Lung (tissue), 12 donors: ENCODE measurements around the gene TPST2. TPM values are rescaled to one million over a fixed set of nuclear protein-coding genes. Genes with fewer than 3 reads are reported as not detected.

Experiments used
- ATAC-seq: fragments of 200-7000 bp; cut with Tn5 transposase; one replicate; pipeline ENCODE4 v1.9.1; 2020; ENCODE audit warnings: moderate number of reproducible peaks; ENCODE audit not compliant: insufficient read depth, low FRiP score
- DNase-seq, 3 donors: peaks; one replicate each; pipeline ENCODE4 v3.0.0-alpha.2; 2013 to 2017
- H3K27ac ChIP-seq, 2 donors: one replicate each; pipeline ENCODE4 v1.5.1; 2013; ENCODE audit warnings: mild to moderate bottlenecking in 2 of 2, moderate library complexity in 2 of 2, control low read depth in 1 of 2, inconsistent platforms in 1 of 2, low read depth in 1 of 2, low read length in 1 of 2
- H3K27me3 ChIP-seq, 3 donors: one replicate each; pipeline ENCODE4 v1.5.1; 2013; ENCODE audit warnings: low read length in 2 of 3; ENCODE audit not compliant: control insufficient read depth in 3 of 3, insufficient read depth in 3 of 3
- H3K36me3 ChIP-seq, 4 donors: one replicate each; pipeline ENCODE4 v1.5.1; 2013; ENCODE audit warnings: low read length in 4 of 4, mild to moderate bottlenecking in 1 of 4, moderate library complexity in 1 of 4; ENCODE audit not compliant: control insufficient read depth in 4 of 4, insufficient read depth in 4 of 4
- H3K4me1 ChIP-seq, 5 donors: one replicate each; pipeline ENCODE4 v1.5.1; 2013; ENCODE audit warnings: low read length in 5 of 5, mild to moderate bottlenecking in 2 of 5, moderate library complexity in 1 of 5; ENCODE audit not compliant: control insufficient read depth in 5 of 5, insufficient read depth in 5 of 5
- H3K4me3 ChIP-seq: one replicate; pipeline ENCODE4 v1.5.1; 2013; ENCODE audit warnings: mild to moderate bottlenecking, control low read depth, moderate library complexity
- H3K9ac ChIP-seq, 2 donors: one replicate each; pipeline ENCODE4 v1.5.1; 2013; ENCODE audit warnings: low read length in 2 of 2, control low read depth in 1 of 2; ENCODE audit not compliant: insufficient read depth in 1 of 2
- H3K9me3 ChIP-seq, 4 donors: one replicate each; pipeline ENCODE4 v1.5.1; 2013; ENCODE audit warnings: low read length in 3 of 4, mild to moderate bottlenecking in 1 of 4, moderate library complexity in 1 of 4; ENCODE audit not compliant: control insufficient read depth in 4 of 4, insufficient read depth in 3 of 4
- WGBS, 2 donors: extraction: QIAGEN DNeasy Blood & Tissue Kit; methylation state at CpG; one replicate each; pipeline ENCODE4 v1.1.7; 2013; 5-methylcytosine and 5-hydroxymethylcytosine counted together
- polyA plus RNA-seq, 2 donors: library from polyadenylated mRNA; stranded (reverse); fragments of 200-250 nt; gene quantifications; one replicate each; pipeline ENCODE4 v1.2.1, GENCODE V29; 2013
- total RNA-seq, 2 donors: library from RNA; depleted of rRNA in 1 of 2; stranded (reverse); fragments of >200 nt in 1 of 2; gene quantifications; one replicate each; pipeline ENCODE4 v1.2.1, GENCODE V29; 2014 to 2021
- TF ChIP-seq, protein P1 (sequence below): IDR thresholded peaks from 2 replicates; pipeline ENCODE4 v1.5.1; 2012; ENCODE audit warnings: mild to moderate bottlenecking; ENCODE audit errors: control extremely low read depth, extremely low read depth
- donor health status: control.
- donor health status: control.
- donor health status: Bipolar disorder and iron deficiency.
- donor health status: healthy.
- donor health status: DM: yes; HTN: yes; CAD: no.

The TPST2 gene
- total and polyA plus RNA-seq, 4 donors: 32.6 to 72.3 (median 59.9) TPM

DNA sequence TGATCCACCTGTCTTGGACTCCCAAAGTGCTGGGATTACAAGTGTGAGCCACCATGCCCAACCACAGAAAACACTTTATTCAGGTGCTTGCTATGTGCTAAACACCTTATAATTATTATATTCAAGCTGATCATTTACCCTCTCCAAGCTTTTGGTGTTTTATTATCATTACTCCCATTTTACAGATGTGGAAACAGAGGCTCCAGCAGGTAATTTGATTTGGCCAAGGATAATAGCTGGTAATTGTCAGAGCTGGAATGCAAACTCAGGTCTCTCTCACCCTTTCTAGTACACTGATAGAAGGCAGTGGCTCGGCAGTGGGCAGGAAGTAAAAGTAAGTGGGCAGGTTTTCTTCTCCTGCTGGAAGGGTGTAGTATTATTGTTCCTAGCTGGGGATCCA lies 3.8 kb upstream of the TPST2 start:
- no peak overlapping the region for H3K4me3 ChIP-seq
- WGBS, 2 donors: 42 to 47% methylated on average over 1 of the region's 1 CpG
- no peak overlapping the region for H3K9ac ChIP-seq
- no peak overlapping the region for H3K27ac ChIP-seq
- TF ChIP-seq, protein P1, sequence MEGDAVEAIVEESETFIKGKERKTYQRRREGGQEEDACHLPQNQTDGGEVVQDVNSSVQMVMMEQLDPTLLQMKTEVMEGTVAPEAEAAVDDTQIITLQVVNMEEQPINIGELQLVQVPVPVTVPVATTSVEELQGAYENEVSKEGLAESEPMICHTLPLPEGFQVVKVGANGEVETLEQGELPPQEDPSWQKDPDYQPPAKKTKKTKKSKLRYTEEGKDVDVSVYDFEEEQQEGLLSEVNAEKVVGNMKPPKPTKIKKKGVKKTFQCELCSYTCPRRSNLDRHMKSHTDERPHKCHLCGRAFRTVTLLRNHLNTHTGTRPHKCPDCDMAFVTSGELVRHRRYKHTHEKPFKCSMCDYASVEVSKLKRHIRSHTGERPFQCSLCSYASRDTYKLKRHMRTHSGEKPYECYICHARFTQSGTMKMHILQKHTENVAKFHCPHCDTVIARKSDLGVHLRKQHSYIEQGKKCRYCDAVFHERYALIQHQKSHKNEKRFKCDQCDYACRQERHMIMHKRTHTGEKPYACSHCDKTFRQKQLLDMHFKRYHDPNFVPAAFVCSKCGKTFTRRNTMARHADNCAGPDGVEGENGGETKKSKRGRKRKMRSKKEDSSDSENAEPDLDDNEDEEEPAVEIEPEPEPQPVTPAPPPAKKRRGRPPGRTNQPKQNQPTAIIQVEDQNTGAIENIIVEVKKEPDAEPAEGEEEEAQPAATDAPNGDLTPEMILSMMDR: no peak
- peaks cover 0 to 5% (median 3%) of the 10 kb centered on the region in 3 donors for H3K27me3 ChIP-seq
- H3K9me3 ChIP-seq: no peaks in the 10 kb centered on the region
- peaks cover 0 to 4% (median 0%) of the 10 kb centered on the region in 5 donors for H3K4me1 ChIP-seq
- ATAC-seq: no peak
- H3K36me3 ChIP-seq: no peaks in the 10 kb centered on the region
- DNase-seq: no peak

DNA sequence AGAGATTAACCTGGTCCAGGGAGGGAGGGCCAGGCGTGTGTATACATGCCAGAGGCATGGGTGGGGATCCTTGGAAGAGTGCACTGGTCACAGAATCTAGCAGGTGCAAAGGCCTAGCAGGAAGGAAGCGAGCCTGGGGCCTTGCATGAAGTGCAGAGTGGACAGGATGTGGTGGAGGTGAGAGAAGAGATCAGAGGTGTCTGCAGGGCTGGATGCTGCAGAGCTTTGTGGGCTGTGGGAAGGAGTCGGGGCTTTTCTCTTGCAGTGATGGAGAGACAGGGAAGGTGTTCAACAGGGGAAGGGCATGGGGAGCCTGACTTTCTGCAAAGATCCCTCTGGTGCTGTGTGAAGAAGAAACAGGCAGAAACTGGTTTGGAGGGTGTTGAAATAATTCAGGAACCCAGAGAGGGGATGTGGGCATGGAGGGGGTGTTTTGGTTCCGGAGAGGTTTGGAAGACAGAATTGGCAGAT lies 2.5 kb upstream of the TPST2 start:
- H3K9me3 ChIP-seq: no peaks in the 10 kb centered on the region
- no peak overlapping the region for H3K27ac ChIP-seq
- no peak overlapping the region for H3K9ac ChIP-seq
- ATAC-seq (no peak), DNase-seq (no peak)
- no peak overlapping the region for H3K4me3 ChIP-seq
- WGBS, 2 donors: 29 to 55% methylated on average over 4 of the region's 4 CpGs
- peaks cover 0 to 4% (median 0%) of the 10 kb centered on the region in 5 donors for H3K4me1 ChIP-seq
- peaks cover 0 to 5% (median 3%) of the 10 kb centered on the region in 3 donors for H3K27me3 ChIP-seq
- TF ChIP-seq, protein P1: no peak
- H3K36me3 ChIP-seq: no peaks in the 10 kb centered on the region

GRCh38 chr22:26589367-26589844 lies 526 bp downstream of the TPST2 start:
- H3K4me3 ChIP-seq: peak overlapping the region; percentile 83
- H3K36me3 ChIP-seq: no peaks in the 10 kb centered on the region
- 1% methylated on average over 41 to 44 of the region's 44 CpGs for WGBS, 2 donors
- H3K9me3 ChIP-seq: no peaks in the 10 kb centered on the region
- peak overlapping the region in 1 of 2 donors; percentile 50 for H3K9ac ChIP-seq
- H3K27me3 ChIP-seq: peaks cover 0 to 3% (median 0%) of the 10 kb centered on the region in 3 donors
- H3K4me1 ChIP-seq: peaks cover 0 to 12% (median 4%) of the 10 kb centered on the region in 5 donors
- peak overlapping the region; percentile 90 to 91 for H3K27ac ChIP-seq
- TF ChIP-seq, protein P1: no peak
- ATAC-seq: peak; percentile 9
- DNase-seq: peak; percentile 36 to 47 (median 39)
